SK-N-SH (cell line): ENCODE measurements around the gene ZKSCAN3. TPM values are rescaled to one million over a fixed set of nuclear protein-coding genes. Genes with fewer than 3 reads are reported as not detected.

Experiments
- CTCF ChIA-PET: fragments of 300-600, 350-600 bp; formaldehyde crosslinking; extraction: SDS; loops from one replicate; lab custom pipeline; 2021; lab: Yijun Ruan, JAX
- POLR2A ChIA-PET: fragments of 350-600 bp; sonication (Branson Sonifier 250); formaldehyde crosslinking; extraction: SDS; loops from one replicate; lab custom pipeline; 2020; ENCODE audit warnings: antibody characterized with exemption, inconsistent platforms; lab: Yijun Ruan, JAX
- DNase-seq: peaks from one replicate; pipeline ENCODE4 v3.0.0; 2012
- H2AFZ ChIP-seq: fragments of 200-600 bp; sonication (generic); 2 replicates; pipeline ENCODE4 v1.8.1; 2016; ENCODE audit warnings: antibody characterized with exemption, mild to moderate bottlenecking, low read depth
- H3F3A ChIP-seq: fragments of 200-600 bp; sonication (generic); replicated peaks from 2 replicates; pipeline ENCODE3; 2016; ENCODE audit warnings: antibody characterized with exemption, mild to moderate bottlenecking; ENCODE audit not compliant: insufficient read depth
- H3K27ac ChIP-seq, 2 experiments: fragments of 200-500 bp in 1 of 2; fragments of 200-600 bp in 1 of 2; sonication (Bioruptor generic) in 1 of 2; sonication (generic), shearing (Covaris generic) in 1 of 2; 2 replicates each; pipeline versions ENCODE4 v1.5.1 to v1.6.1; 2014 to 2016; ENCODE audit warnings: low read depth in 2 of 2, inconsistent platforms in 1 of 2, low read length in 1 of 2, mild to moderate bottlenecking in 1 of 2, mixed read lengths in 1 of 2
- H3K27me3 ChIP-seq: fragments of 200-600 bp; sonication (generic), shearing (Covaris generic); 2 replicates; pipeline ENCODE4 v1.6.1; 2016; ENCODE audit warnings: mixed run types; ENCODE audit not compliant: insufficient read depth
- H3K36me3 ChIP-seq, 2 experiments: fragments of 200-500 bp in 1 of 2; fragments of 200-600 bp in 1 of 2; sonication (Bioruptor generic) in 1 of 2; sonication (generic) in 1 of 2; replicated peaks in 1 of 2; 2 replicates each; pipeline versions ENCODE3 to v1.5.1; 2014 to 2016; ENCODE audit warnings: low read length in 1 of 2, mild to moderate bottlenecking in 1 of 2; ENCODE audit not compliant: insufficient read depth in 2 of 2, control insufficient read depth in 1 of 2
- H3K4me1 ChIP-seq, 2 experiments: fragments of 200-500 bp in 1 of 2; fragments of 200-600 bp in 1 of 2; sonication (Bioruptor generic) in 1 of 2; sonication (generic), shearing (Covaris generic) in 1 of 2; 2 replicates each; pipeline versions ENCODE4 v1.5.1 to v1.6.1; 2014 to 2016; ENCODE audit warnings: low read depth in 1 of 2, low read length in 1 of 2, mixed run types in 1 of 2; ENCODE audit not compliant: insufficient read depth in 2 of 2, control insufficient read depth in 1 of 2
- H3K4me2 ChIP-seq: fragments of 200-600 bp; sonication (generic), shearing (Covaris generic); 2 replicates; pipeline ENCODE4 v1.6.1; 2017; ENCODE audit warnings: mixed run types
- H3K4me3 ChIP-seq, 2 experiments: fragments of 200-500 bp in 1 of 2; fragments of 200-600 bp in 1 of 2; sonication (Bioruptor generic) in 1 of 2; sonication (generic), shearing (Covaris generic) in 1 of 2; 2 replicates each; pipeline versions ENCODE4 v1.5.1 to v1.8.1; 2014 to 2016; ENCODE audit warnings: low read depth in 2 of 2, inconsistent platforms in 1 of 2, low read length in 1 of 2, mild to moderate bottlenecking in 1 of 2, mixed read lengths in 1 of 2, moderate library complexity in 1 of 2
- H3K79me2 ChIP-seq: fragments of 200-600 bp; sonication (generic); 2 replicates; pipeline ENCODE4 v1.8.1; 2017; ENCODE audit warnings: mild to moderate bottlenecking; ENCODE audit not compliant: insufficient read depth
- H3K9ac ChIP-seq: fragments of 200-600 bp; sonication (generic); 2 replicates; pipeline ENCODE4 v1.6.1; 2017; ENCODE audit warnings: mixed run types
- H3K9me2 ChIP-seq: fragments of 200-600 bp; sonication (generic); 2 replicates; pipeline ENCODE4 v1.6.1; 2017; ENCODE audit warnings: mixed run types
- H3K9me3 ChIP-seq: fragments of 200-600 bp; sonication (generic); 2 replicates; pipeline ENCODE4 v1.6.1; 2017; ENCODE audit warnings: mixed run types, mild to moderate bottlenecking, moderate library complexity
- H4K20me1 ChIP-seq: fragments of 200-600 bp; sonication (generic); 2 replicates; pipeline ENCODE4 v1.6.1; 2017; ENCODE audit warnings: mild to moderate bottlenecking, mixed run types; ENCODE audit not compliant: insufficient read depth
- CHD2 ChIP-seq: fragments of 150-350 bp; IDR thresholded peaks from 2 replicates; pipeline ENCODE4 v1.6.1; 2018; ENCODE audit warnings: low read length; ENCODE audit not compliant: partially characterized antibody
- CTCF ChIP-seq: fragments of 200-600 bp; sonication (generic); IDR thresholded peaks from 2 replicates; pipeline ENCODE4 v1.6.1; 2017; ENCODE audit warnings: antibody characterized with exemption, mild to moderate bottlenecking, moderate library complexity
- EP300 ChIP-seq, 2 experiments: IDR thresholded peaks; 2 replicates each; pipeline versions ENCODE4 v1.4.0 to v1.6.1; 2012; ENCODE audit warnings: borderline replicate concordance in 1 of 2, low read depth in 1 of 2, low read length in 1 of 2
- EZH2phosphoT487 ChIP-seq: fragments of 200-600 bp; sonication (generic); IDR thresholded peaks from 2 replicates; pipeline ENCODE4 v1.6.1; 2017; ENCODE audit warnings: low read depth, mixed run types, mild to moderate bottlenecking, antibody characterized with exemption, moderate library complexity, borderline replicate concordance
- FOSL2 ChIP-seq: IDR thresholded peaks from 2 replicates; pipeline ENCODE4 v1.4.0; 2012; ENCODE audit warnings: low read depth, mild to moderate bottlenecking, moderate library complexity, borderline replicate concordance
- FOXJ3 ChIP-seq: sonication (generic); formaldehyde crosslinking; IDR thresholded peaks from 2 replicates; pipeline ENCODE4 v1.5.1; 2020; ENCODE audit warnings: mild to moderate bottlenecking, missing genetic modification reagents
- NRF1 ChIP-seq: IDR thresholded peaks from 2 replicates; pipeline ENCODE4 v1.6.1; 2012; ENCODE audit warnings: low read depth, mild to moderate bottlenecking, low read length
- RAD21 ChIP-seq: IDR thresholded peaks from 2 replicates; pipeline ENCODE4 v1.6.1; 2012; ENCODE audit warnings: mild to moderate bottlenecking, low read length
- RCOR1 ChIP-seq: fragments of 150-350 bp; IDR thresholded peaks from 2 replicates; pipeline ENCODE4 v1.6.1; 2017; ENCODE audit warnings: antibody characterized with exemption, low read length
- REST ChIP-seq: IDR thresholded peaks from 2 replicates; pipeline ENCODE4 v1.6.1; 2012; ENCODE audit warnings: mild to moderate bottlenecking, low read depth, low read length, moderate library complexity
- RXRA ChIP-seq: IDR thresholded peaks from 2 replicates; pipeline ENCODE4 v1.4.0; 2012; ENCODE audit warnings: low read depth, mild to moderate bottlenecking, borderline replicate concordance
- SIN3A ChIP-seq: IDR thresholded peaks from 2 replicates; pipeline ENCODE4 v1.6.1; 2012; ENCODE audit warnings: low read depth, mild to moderate bottlenecking, low read length, moderate library complexity, borderline replicate concordance
- TCF12 ChIP-seq: IDR thresholded peaks from 2 replicates; pipeline ENCODE4 v1.4.0; 2012
- TEAD4 ChIP-seq: IDR thresholded peaks from 2 replicates; pipeline ENCODE4 v1.4.0; 2012; ENCODE audit warnings: mild to moderate bottlenecking, borderline replicate concordance; ENCODE audit not compliant: insufficient read depth
- YY1 ChIP-seq: IDR thresholded peaks from 2 replicates; pipeline ENCODE4 v1.4.0; 2012; ENCODE audit warnings: low read depth, mild to moderate bottlenecking
- WGBS: methylation state at CpG from one replicate; pipeline ENCODE4 v1.1.6; 2017; ENCODE audit warnings: low lambda C conversion rate; 5-methylcytosine and 5-hydroxymethylcytosine counted together
- polyA plus RNA-seq, 3 experiments: library from polyadenylated mRNA; depleted of rRNA; stranded (reverse); fragments of >200 nt; gene quantifications; 2 replicates each; pipeline ENCODE4 v1.2.3, GENCODE V29; 2012
- TF ChIP-seq, protein P1 (sequence below): IDR thresholded peaks from 2 replicates; pipeline ENCODE4; 2012
- TF ChIP-seq, protein P2 (sequence below): fragments of 150-350 bp; IDR thresholded peaks from 2 replicates; pipeline ENCODE4 v1.6.1; 2017; ENCODE audit warnings: antibody characterized with exemption, low read length, low read depth, borderline replicate concordance

The ZKSCAN3 gene
- polyA plus RNA-seq, 1 of the 3 experiments (the other 2 are of a cell fraction), result 2.6 TPM

DNA sequence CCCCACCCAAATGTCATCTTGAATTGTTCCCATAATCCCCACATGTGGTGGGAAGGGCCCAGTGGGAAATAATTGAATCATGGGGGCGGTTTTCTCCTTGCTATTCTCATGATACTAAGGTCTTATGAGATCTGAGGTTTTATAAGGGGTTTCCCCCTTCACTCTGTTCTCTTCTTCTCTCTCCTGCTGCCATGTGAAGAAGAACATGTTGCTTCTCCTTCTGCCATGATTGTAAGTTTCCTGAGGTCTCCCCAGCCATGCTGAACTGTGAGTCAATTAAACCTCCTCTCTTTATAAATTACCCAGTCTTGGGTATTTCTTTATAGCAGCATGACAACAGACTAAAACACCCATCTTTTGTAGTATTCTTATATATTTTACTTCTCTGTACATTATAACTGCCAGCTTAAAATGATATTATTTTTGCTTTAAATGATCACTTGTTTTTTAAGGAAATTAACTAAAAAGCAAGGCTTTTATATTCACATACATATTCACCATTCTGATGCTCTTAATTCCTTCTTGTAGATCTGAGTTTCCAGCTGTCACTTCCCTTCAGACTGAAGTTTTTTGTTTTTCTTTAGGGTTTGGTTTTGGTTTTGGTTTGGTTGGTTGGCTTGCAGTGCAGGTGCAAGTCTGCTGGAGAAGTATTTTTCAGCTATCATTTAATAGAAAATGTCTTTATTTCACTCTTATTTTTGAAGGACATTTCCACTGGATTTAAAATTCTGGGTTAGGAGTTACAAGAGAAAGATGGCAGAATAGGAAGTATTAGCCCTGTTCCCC, 9.2 kb upstream of the ZKSCAN3 start:
- TF ChIP-seq FOXJ3 (CRISPR knock-in tag) (no peak), EP300 (IDR thresholded peaks at IDR 0.05; ENCODE audit: borderline replicate concordance in 1 of 2, low read depth in 1 of 2, low read length in 1 of 2) (no peak)
- TF ChIP-seq, protein P1, sequence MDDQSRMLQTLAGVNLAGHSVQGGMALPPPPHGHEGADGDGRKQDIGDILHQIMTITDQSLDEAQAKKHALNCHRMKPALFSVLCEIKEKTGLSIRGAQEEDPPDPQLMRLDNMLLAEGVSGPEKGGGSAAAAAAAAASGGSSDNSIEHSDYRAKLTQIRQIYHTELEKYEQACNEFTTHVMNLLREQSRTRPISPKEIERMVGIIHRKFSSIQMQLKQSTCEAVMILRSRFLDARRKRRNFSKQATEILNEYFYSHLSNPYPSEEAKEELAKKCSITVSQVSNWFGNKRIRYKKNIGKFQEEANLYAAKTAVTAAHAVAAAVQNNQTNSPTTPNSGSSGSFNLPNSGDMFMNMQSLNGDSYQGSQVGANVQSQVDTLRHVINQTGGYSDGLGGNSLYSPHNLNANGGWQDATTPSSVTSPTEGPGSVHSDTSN, result no peak
- DNase-seq, result no peak
- Histone ChIP-seq H3F3A (no peaks in the 10 kb centered on the region), H3K9me2 (no peaks in the 10 kb centered on the region), H3K4me1 (peaks cover 0 to 3% of the 10 kb centered on the region in 2 experiments; a peak in 2 of 4 replicates), H3K9ac (no peak overlapping the region), H2AFZ (no peak overlapping the region), H3K27ac (no peak overlapping the region), H3K4me2 (no peak overlapping the region), H3K27me3 (peaks cover 3% of the 10 kb centered on the region; the same call in 1 of the 2 replicates), H3K79me2 (no peaks in the 10 kb centered on the region), H4K20me1 (no peaks in the 10 kb centered on the region), H3K9me3 (no peaks in the 10 kb centered on the region), H3K4me3 (no peak overlapping the region), H3K36me3 (no peaks in the 10 kb centered on the region)
- POLR2A ChIA-PET, result interaction anchor here (1.5 kb wide), 1 partner anchor 9 kb away, joined by 3 read pairs; the partner anchor contains the start of gene ZKSCAN3
- CTCF ChIA-PET, result interaction anchor here (0.9 kb wide), 1 partner anchor 16 kb away, joined by 4 read pairs; no protein-coding TSS in a partner anchor
- WGBS, result 19% methylated on average over 1 of the region's 1 CpG

GRCh38 chr6:28343898-28344677, 5.7 kb upstream of the ZKSCAN3 start:
- CTCF ChIA-PET, result no interaction called here
- H3F3A ChIP-seq, result peaks cover 4% of the 10 kb centered on the region
- no peak for TF ChIP-seq NRF1
- no peak for TF ChIP-seq REST
- TF ChIP-seq TCF12, result no peak
- TF ChIP-seq RAD21, result no peak
- TF ChIP-seq YY1, result no peak
- no peak for TF ChIP-seq EP300 (IDR thresholded peaks at IDR 0.05; ENCODE audit: borderline replicate concordance in 1 of 2, low read depth in 1 of 2, low read length in 1 of 2)
- TF ChIP-seq RXRA, result no peak
- no peak for TF ChIP-seq TEAD4
- no peak for TF ChIP-seq CHD2
- no peak for TF ChIP-seq RCOR1
- TF ChIP-seq SIN3A, result no peak
- TF ChIP-seq, protein P2, sequence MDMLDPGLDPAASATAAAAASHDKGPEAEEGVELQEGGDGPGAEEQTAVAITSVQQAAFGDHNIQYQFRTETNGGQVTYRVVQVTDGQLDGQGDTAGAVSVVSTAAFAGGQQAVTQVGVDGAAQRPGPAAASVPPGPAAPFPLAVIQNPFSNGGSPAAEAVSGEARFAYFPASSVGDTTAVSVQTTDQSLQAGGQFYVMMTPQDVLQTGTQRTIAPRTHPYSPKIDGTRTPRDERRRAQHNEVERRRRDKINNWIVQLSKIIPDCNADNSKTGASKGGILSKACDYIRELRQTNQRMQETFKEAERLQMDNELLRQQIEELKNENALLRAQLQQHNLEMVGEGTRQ, result no peak
- no peak for TF ChIP-seq EZH2phosphoT487
- TF ChIP-seq CTCF, result no peak
- no peak for TF ChIP-seq FOSL2

More at GRCh38 chr6:28343898-28344677, 5.7 kb upstream of the ZKSCAN3 start:
- H3K27me3 ChIP-seq, result peaks cover 6% of the 10 kb centered on the region; the same call in 1 of the 2 replicates
- H3K36me3 ChIP-seq, result no peaks in the 10 kb centered on the region
- no peaks in the 10 kb centered on the region for H3K79me2 ChIP-seq
- no peaks in the 10 kb centered on the region for H3K9me3 ChIP-seq
- no peak overlapping the region for H3K4me2 ChIP-seq
- H4K20me1 ChIP-seq, result no peaks in the 10 kb centered on the region
- H3K9me2 ChIP-seq, result no peaks in the 10 kb centered on the region
- DNase-seq, result no peak
- 7% methylated on average over 1 of the region's 1 CpG for WGBS
- H2AFZ ChIP-seq, result no peak overlapping the region
- no peak overlapping the region for H3K27ac ChIP-seq
- no peaks in the 10 kb centered on the region for H3K4me1 ChIP-seq
- H3K9ac ChIP-seq, result no peak overlapping the region
- POLR2A ChIA-PET, result interaction anchor here (1.1 kb wide), 1 partner anchor 9 kb away, joined by 3 read pairs; no protein-coding TSS in a partner anchor
- H3K4me3 ChIP-seq, result no peak overlapping the region
